HG02970 (cell line): ENCODE data around the gene MIDN.
"Not testable (repeated sequence)": the region's sequence is repeated elsewhere in the genome, so short reads cannot be mapped to it uniquely, and the experiment has no call there.

Experiments
- ATAC-seq: cut with Tn5 transposase; IDR thresholded peaks from one replicate; pipeline ENCODE4 v1.9.1; 2021; ENCODE audit warnings: mild to moderate bottlenecking, moderate library complexity, moderate number of reproducible peaks; ENCODE audit not compliant: unreplicated experiment, low FRiP score

The MIDN gene

DNA sequence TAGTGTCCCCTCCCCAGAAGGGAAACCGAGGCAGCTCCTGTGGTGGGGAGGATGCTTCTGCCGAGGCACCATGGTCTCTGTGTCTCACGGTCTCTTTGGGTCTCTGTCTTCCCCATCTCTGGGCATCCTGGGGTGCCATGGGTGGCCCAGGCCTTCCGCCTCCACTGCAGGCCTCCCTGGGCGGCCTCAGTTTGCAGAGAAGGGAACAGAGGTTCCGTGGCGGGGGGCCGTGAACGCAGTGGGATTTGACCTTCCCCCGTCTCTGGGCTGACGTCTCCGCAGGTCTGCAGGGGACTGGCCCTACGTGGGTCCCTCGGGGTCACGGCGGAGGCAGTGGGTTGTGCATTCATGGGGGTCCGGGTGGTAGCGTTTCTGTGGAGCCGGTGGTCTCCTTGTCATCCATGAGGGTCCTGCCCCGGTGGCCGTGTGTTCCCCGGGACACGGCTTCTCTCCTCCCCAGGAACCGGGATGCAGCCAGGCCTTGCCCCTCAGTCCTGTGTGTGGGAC lies 41.9 kb downstream of the MIDN start:
- ATAC-seq, result no peak

GRCh38 chr19:1290703-1291651 lies 42.6 kb downstream of the MIDN start:
- no peak for ATAC-seq

GRCh38 chr19:1291761-1292418 lies 43.5 kb downstream of the MIDN start:
- ATAC-seq, result no peak

DNA sequence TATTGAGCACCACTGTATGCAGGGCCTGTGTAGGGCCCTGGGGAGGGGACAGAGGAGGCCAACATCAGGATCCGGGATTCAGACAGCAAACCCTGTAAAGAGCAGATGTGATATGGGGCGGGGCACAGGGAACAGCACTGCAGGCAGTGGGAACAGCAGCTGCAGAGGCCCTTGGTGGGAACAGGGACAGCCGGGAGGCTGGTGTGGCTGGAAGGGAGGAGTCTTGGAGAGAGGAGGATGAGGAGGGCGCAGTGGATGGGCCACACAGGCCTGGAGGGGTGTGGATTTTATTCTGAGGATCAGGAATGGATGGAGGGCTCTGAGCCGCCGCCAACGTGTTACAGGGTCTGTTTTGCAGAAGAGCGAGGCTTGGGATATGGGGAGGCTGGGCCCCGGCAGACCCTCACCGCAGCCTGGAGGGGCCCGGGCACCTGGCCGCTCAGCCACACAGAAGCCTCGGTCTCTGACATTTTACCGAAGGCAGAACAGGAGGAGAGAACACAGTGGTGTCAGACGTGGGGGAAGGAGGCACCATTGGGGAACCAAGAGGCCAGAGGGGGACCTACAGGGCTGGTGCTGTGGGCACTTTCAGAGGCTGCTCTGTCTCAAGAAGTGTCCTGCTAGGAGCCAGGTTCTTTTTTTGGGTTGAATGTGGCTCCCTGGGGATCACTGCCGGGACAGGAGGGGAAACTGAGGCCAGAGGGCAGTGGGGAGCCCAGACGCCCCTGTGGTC lies 44.2 kb downstream of the MIDN start:
- no peak for ATAC-seq

DNA sequence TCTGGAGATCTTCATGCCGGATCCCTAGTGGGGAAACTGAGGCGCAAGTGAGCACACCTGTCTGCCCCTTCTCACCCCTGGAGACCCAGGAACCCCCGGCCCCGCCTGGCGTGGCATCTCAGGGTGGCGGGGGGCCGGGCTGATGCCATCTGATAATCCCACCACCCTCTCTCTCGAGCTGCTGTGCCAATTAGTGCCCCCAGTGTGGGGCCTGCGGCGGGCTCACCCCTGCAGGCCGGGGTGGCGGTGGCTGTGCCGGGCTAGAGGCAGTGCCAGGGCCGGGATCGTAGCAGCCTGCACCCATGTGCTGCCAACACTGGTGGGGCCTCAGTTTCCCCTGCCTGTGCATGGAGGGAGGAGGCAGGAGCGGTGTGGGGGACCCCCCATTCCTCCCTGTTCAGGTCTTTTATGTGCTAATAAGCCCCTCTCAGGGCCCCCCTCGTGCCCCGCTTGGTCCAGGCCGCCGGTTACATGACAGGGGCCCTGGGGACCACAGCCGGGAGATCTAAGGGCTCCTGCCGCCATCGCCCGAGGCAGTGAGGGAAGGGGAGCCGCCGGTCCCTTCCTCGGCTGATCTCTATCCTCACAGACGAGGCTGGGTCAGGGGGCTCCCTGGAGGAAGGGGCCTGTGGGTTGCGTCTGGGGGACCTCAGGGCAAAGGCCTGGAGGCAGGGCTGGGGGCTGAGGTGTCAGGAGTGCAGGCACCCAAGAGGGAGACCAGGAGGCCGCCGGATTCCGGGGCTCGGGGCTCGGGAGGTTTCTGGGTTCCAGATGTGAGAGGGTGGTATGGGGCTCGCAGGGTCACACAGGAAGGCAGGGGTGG lies 45.6 kb downstream of the MIDN start:
- no peak for ATAC-seq

GRCh38 chr19:1294688-1295087 lies 46.3 kb downstream of the MIDN start:
- ATAC-seq, result no peak

DNA sequence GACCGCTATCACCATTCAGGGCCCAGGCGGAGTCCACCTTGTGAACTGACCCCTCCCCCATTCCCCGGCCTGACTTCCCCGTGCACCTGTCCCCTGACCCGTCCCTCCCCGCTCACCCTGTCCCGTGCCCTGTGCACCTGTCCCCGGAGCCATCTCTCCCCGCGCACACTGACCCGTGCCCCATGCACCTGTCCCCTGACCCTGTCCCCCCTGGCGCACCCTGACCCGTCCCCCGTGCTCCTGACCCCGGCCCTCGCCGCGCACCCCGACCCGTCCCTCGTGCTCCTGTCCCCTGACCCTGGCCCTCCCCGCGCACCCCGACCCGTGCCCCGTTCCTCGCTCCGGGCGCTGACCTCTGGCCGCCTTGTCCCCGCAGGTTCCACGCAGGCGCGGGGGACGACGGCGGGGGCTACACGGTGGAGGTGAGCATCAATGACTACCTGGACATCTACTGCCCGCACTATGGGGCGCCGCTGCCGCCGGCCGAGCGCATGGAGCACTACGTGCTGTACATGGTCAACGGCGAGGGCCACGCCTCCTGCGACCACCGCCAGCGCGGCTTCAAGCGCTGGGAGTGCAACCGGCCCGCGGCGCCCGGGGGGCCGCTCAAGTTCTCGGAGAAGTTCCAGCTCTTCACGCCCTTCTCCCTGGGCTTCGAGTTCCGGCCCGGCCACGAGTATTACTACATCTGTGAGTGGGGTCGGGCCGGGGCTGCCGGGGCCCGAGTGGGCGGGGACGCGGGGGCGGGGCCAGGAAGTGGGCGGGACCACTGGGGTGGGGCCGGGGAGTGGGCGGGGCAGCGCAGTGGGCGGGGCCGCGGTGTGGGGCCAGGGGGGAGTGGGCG lies 47.0 kb downstream of the MIDN start:
- no peak for ATAC-seq

- no peak for ATAC-seq
These were observed 47.7 kb downstream of the MIDN start for GRCh38 chr19:1296078-1296477.

DNA sequence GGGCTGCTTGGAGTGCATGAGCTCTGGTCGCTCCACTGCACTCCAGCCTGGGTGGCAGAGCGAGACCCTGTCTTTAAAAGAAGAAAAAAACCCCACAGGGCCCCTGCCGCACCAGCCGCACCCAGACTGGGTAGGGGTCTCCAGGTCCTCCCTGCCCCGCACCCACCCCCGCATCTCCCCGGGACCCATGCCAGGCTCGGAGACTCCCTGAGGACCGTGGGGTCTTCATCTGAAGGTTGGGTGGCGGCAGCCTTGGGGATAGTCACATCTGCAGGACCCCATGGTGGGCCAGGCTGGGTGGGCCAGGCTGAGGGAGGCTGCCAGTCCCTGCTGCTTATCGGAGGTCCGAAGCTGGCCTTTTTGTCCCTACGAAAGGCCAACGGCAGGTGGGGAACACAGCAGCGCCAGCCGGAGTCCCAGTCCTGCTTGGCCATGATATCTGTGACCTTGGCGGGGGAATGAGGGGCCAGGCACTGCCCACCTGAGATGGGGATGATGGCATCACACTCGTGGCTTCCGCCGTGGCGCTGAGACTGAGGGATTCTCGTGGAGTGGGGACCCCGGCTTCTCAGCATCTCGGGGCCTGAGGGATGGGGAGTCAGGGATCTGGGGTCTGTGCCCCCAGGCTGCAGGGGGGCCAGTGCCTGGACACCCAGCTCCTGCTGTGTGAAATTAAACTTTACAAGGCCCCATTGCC lies 48.3 kb downstream of the MIDN start:
- ATAC-seq, result no peak

DNA sequence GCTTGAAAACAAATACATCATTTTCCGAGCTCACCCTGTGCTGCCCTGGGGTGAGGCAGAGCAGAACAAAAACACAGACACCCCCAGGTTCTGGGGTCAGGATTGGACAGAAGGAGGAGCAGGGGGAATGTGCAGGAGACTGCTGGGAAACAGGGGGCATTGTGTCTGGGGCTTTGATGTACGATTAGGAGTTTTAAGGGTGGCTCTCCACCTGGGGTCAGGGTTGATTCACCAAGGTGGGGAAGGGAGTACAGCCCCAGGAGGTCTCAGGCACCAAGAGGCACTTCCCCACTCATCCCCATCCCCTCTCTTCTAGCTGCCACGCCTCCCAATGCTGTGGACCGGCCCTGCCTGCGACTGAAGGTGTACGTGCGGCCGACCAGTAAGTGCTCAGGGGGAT lies 49.9 kb downstream of the MIDN start:
- ATAC-seq, result no peak

DNA sequence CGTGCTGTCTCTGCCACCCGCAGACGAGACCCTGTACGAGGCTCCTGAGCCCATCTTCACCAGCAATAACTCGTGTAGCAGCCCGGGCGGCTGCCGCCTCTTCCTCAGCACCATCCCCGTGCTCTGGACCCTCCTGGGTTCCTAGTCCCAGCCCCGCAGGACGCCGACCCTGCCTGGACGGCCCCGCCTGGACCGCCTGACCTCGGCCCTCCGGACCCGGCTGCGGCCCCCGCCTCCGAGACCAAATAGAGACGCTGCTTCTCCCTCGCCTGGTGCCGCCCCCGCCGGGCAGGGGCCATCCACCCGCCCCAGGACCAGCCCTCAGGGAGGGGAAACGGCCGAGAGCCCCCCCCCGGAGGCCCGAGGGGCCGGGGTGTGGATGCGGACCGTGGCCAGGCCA lies 51.4 kb downstream of the MIDN start:
- no peak for ATAC-seq

GRCh38 chr19:1300744-1301490 lies 52.5 kb downstream of the MIDN start:
- no peak for ATAC-seq

DNA sequence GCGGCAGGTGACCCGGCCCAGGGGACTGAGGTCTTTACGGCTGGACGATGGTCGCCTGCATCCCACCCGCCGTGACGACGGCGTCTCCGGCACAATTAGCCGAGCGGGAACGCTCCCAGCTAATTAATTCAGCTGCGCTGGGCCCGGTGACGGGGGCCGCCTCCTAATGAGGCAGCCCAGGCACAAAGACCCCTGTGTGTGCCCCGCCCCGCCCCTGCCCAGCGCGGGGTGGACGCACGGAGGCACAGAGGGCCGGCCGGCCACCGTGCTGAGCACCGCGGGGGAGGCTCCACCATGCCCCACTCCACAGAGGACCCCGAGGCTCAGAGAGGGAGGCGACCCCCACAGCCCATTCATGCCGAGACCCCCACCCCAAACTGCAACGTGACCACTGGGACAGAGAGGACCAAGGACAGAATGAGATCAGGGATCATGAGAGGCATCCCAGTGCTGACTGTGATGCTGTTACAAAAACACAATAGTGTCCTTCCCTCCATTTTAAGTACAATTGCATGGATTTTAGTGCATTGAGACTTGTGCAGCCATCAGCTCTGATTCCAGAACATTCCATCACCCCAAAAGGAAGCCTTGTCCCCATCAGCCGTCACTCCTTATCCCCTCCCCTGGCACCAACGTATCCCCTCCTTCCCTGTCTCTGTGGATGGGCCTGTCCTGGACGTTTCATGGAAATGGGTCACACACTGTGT lies 54.3 kb downstream of the MIDN start:
- ATAC-seq, result no peak

GRCh38 chr19:1304197-1304924 lies 56.0 kb downstream of the MIDN start:
- no peak for ATAC-seq

GRCh38 chr19:1305354-1305753 lies 57.0 kb downstream of the MIDN start:
- ATAC-seq, result not testable (repeated sequence)

DNA sequence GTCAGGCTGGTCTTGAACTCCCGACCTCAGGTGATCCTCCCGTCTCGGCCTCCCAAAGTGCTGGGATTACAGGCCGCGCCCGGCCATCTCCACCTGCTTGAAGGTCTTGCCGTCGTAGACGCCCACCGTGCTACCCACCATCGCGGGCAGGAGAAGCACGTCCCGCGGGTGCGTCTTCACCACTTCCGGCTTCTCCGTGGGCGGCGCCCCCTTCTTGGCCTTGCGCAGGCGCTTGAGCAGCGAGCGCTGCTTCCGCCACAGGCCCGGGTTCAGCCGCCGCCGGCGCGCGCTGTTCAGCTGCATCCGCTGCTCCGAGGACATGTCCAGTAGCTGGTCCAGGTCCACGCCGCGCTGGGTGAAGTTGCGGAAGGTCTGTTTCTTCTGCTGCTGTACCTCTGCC lies 58.9 kb downstream of the MIDN start:
- ATAC-seq, result no peak
